Mammary epithelial cell (primary cell): ENCODE measurements around the gene PRX.

ENCODE experiments used
- EZH2 ChIP-seq: IDR thresholded peaks from 2 replicates; pipeline ENCODE4 v1.6.1; 2012; ENCODE audit warnings: low read length, inconsistent platforms, borderline replicate concordance
- TF ChIP-seq, protein P1 (sequence below), 2 donors: IDR thresholded peaks in 1 of 2; conservative IDR thresholded peaks in 1 of 2; 2 replicates each; pipeline ENCODE4 v1.5.1; 2011 to 2012; ENCODE audit warnings: inconsistent platforms in 2 of 2, low read length in 2 of 2, mild to moderate bottlenecking in 2 of 2, control low read depth in 1 of 2, low read depth in 1 of 2; ENCODE audit not compliant: insufficient read depth in 1 of 2; ENCODE audit errors: extremely low read depth in 1 of 2

GRCh38 chr19:40412866-40413265 lies 312 bp downstream of the PRX start:
- TF ChIP-seq, protein P1, sequence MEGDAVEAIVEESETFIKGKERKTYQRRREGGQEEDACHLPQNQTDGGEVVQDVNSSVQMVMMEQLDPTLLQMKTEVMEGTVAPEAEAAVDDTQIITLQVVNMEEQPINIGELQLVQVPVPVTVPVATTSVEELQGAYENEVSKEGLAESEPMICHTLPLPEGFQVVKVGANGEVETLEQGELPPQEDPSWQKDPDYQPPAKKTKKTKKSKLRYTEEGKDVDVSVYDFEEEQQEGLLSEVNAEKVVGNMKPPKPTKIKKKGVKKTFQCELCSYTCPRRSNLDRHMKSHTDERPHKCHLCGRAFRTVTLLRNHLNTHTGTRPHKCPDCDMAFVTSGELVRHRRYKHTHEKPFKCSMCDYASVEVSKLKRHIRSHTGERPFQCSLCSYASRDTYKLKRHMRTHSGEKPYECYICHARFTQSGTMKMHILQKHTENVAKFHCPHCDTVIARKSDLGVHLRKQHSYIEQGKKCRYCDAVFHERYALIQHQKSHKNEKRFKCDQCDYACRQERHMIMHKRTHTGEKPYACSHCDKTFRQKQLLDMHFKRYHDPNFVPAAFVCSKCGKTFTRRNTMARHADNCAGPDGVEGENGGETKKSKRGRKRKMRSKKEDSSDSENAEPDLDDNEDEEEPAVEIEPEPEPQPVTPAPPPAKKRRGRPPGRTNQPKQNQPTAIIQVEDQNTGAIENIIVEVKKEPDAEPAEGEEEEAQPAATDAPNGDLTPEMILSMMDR (conservative IDR thresholded peaks at IDR 0.05 in 1 of 2, IDR thresholded peaks at IDR 0.05 in 1 of 2; ENCODE audit: extremely low read depth in 1 of 2, insufficient read depth in 1 of 2, low read depth in 1 of 2, low read length in 2 of 2): no peak
- TF ChIP-seq EZH2: no peak
